ENCODE measurements around the gene ARHGAP27. TPM values are rescaled to one million over a fixed set of nuclear protein-coding genes. Genes with fewer than 3 reads are reported as not detected.

The ARHGAP27 gene
- total RNA-seq, 1 donor from 2014 or later = 75.7 TPM

- peaks cover 26% of the 10 kb centered on the region for H3K4me1 Mint-ChIP-seq
- no peaks in the 10 kb centered on the region for H3K9me3 Mint-ChIP-seq
- H3K36me3 Mint-ChIP-seq (ENCODE audit: low read depth) = no peaks in the 10 kb centered on the region
- H3K27me3 Mint-ChIP-seq = peaks cover 3% of the 10 kb centered on the region
- ChIA-PET POLR2A (interaction anchor here (0.6 to 1.0 kb wide), 4 partner anchors 16 to 85 kb away, joined by 3 to 9 read pairs (median 3); partner anchors contain the start of gene MAP3K14), CTCF (no interaction called here)
- no peak overlapping the region for H3K4me3 Mint-ChIP-seq
- intact Hi-C loops (cut with micrococcal nuclease) = no loop called here
- ATAC-seq (ENCODE audit: low read depth) (no peak), DNase-seq (no peak)
- H3K27ac Mint-ChIP-seq = no peak overlapping the region
- TF ChIP-seq CTCF (IDR thresholded peaks at IDR 0.05) = no peak
Measured at GRCh38 chr17:45376171-45377005, 56.3 kb downstream of the ARHGAP27 start.

GRCh38 chr17:45374501-45374900 lies 58.2 kb downstream of the ARHGAP27 start:
- H3K36me3 Mint-ChIP-seq (ENCODE audit: low read depth) = no peaks in the 10 kb centered on the region
- intact Hi-C loops (cut with micrococcal nuclease) = no loop called here
- POLR2A ChIA-PET = interaction anchor here (1.7 kb wide), 1 partner anchor 57 kb away, joined by 5 read pairs; the partner anchor contains the start of gene MAP3K14

GRCh38 chr17:45372325-45372869 lies 60.3 kb downstream of the ARHGAP27 start:
- no peaks in the 10 kb centered on the region for H3K9me3 Mint-ChIP-seq
- H3K27me3 Mint-ChIP-seq = peaks cover 10% of the 10 kb centered on the region
- intact Hi-C loops (cut with micrococcal nuclease) = no loop called here
- no peaks in the 10 kb centered on the region for H3K36me3 Mint-ChIP-seq (ENCODE audit: low read depth)
- no peak overlapping the region for H3K4me3 Mint-ChIP-seq
- H3K4me1 Mint-ChIP-seq = peaks cover 18% of the 10 kb centered on the region
- ChIA-PET POLR2A (interaction anchor here (0.8 to 1.9 kb wide), 3 partner anchors 9 to 62 kb away, joined by 4 to 12 read pairs (median 6); partner anchors contain the start of gene MAP3K14), CTCF (interaction anchor here (0.6 to 2.7 kb wide), 4 partner anchors 13 to 121 kb away, joined by 3 to 8 read pairs (median 3); partner anchors contain the start of gene MAP3K14)
- DNase-seq (no peak), ATAC-seq (ENCODE audit: low read depth) (no peak)
- H3K27ac Mint-ChIP-seq = no peak overlapping the region
- no peak for TF ChIP-seq CTCF (IDR thresholded peaks at IDR 0.05)

More at GRCh38 chr17:45374501-45374900, 58.2 kb downstream of the ARHGAP27 start:
- CTCF ChIA-PET = interaction anchor here (2.7 kb wide), 1 partner anchor 11 kb away, joined by 8 read pairs; no protein-coding TSS in a partner anchor
- TF ChIP-seq CTCF (IDR thresholded peaks at IDR 0.05) = no peak
- ATAC-seq (ENCODE audit: low read depth) (no peak), DNase-seq (no peak)
- Mint-ChIP-seq H3K4me3 (no peak overlapping the region), H3K4me1 (peaks cover 22% of the 10 kb centered on the region), H3K27ac (no peak overlapping the region), H3K9me3 (no peaks in the 10 kb centered on the region), H3K27me3 (peaks cover 10% of the 10 kb centered on the region)

GRCh38 chr17:45371414-45372324 lies 61.0 kb downstream of the ARHGAP27 start:
- DNase-seq (peak; percentile 31), ATAC-seq (ENCODE audit: low read depth) (peak; percentile 45)
- CTCF ChIA-PET = interaction anchor here (0.6 to 2.7 kb wide), 4 partner anchors 14 to 121 kb away, joined by 3 to 8 read pairs (median 3); no protein-coding TSS in a partner anchor
- Mint-ChIP-seq H3K4me1 (peaks cover 18% of the 10 kb centered on the region), H3K9me3 (no peaks in the 10 kb centered on the region), H3K27me3 (peaks cover 12% of the 10 kb centered on the region), H3K27ac (no peak overlapping the region), H3K4me3 (peak overlapping the region; percentile 49), H3K36me3 (ENCODE audit: low read depth) (no peaks in the 10 kb centered on the region)
- no peak for TF ChIP-seq CTCF (IDR thresholded peaks at IDR 0.05)
- intact Hi-C loops (cut with micrococcal nuclease) = no loop called here
- POLR2A ChIA-PET = interaction anchor here (0.8 to 1.9 kb wide), 2 partner anchors 8 to 61 kb away, joined by 4 to 12 read pairs; no protein-coding TSS in a partner anchor
